Measurements from ENCODE around the gene TTLL10. TPM values are rescaled to one million over a fixed set of nuclear protein-coding genes. Genes with fewer than 3 reads are reported as not detected.

Gene TTLL10
- total RNA-seq, 1 donor from 2014 or later: not detected

- no peaks in the 10 kb centered on the region for H3K4me1 Mint-ChIP-seq (ENCODE audit: low read depth, unreplicated experiment)
- no peak overlapping the region for H3K4me3 Mint-ChIP-seq (ENCODE audit: unreplicated experiment)
- TF ChIP-seq EZH2 (IDR thresholded peaks at IDR 0.05; ENCODE audit: insufficient read depth, low read length) (no peak), CTCF (IDR thresholded peaks at IDR 0.05; ENCODE audit: insufficient read depth, low read depth, low read length) (no peak)
- Histone ChIP-seq H3K36me3 (ENCODE audit: insufficient read depth, low read length) (no peaks in the 10 kb centered on the region), H2AFZ (ENCODE audit: low read depth, low read length) (no peak overlapping the region), H4K20me1 (ENCODE audit: insufficient read depth, low read length) (no peaks in the 10 kb centered on the region), H3K27me3 (ENCODE audit: insufficient read depth, low read length) (peaks cover under 1% of the 10 kb centered on the region), H3K4me3 (ENCODE audit: insufficient read depth, low read depth, low read length) (no peak overlapping the region), H3K4me2 (ENCODE audit: low read length) (no peak overlapping the region), H3K4me1 (ENCODE audit: insufficient read depth, low read length) (no peaks in the 10 kb centered on the region), H3K9ac (ENCODE audit: low read length) (no peak overlapping the region), H3K79me2 (ENCODE audit: insufficient read depth, low read length) (no peaks in the 10 kb centered on the region), H3K9me3 (ENCODE audit: insufficient read depth, low read depth, low read length) (no peaks in the 10 kb centered on the region), H3K27ac (ENCODE audit: low read depth, low read length) (no peak overlapping the region)
- H3K9me3 Mint-ChIP-seq (ENCODE audit: unreplicated experiment): no peaks in the 10 kb centered on the region
- FAIRE-seq (no peak), DNase-seq (ENCODE audit: low read depth) (no peak)
- H3K27ac Mint-ChIP-seq (ENCODE audit: unreplicated experiment): no peak overlapping the region
- no peaks in the 10 kb centered on the region for H3K36me3 Mint-ChIP-seq (ENCODE audit: low read depth, unreplicated experiment)
- H3K27me3 Mint-ChIP-seq (ENCODE audit: low read depth, unreplicated experiment): peaks cover 31% of the 10 kb centered on the region
These were observed 43.2 kb upstream of the TTLL10 start for GRCh38 chr1:1130206-1131120.

GRCh38 chr1:1132042-1132950, 41.4 kb upstream of the TTLL10 start:
- Histone ChIP-seq H3K4me1 (ENCODE audit: insufficient read depth, low read length) (no peaks in the 10 kb centered on the region), H3K4me2 (ENCODE audit: low read length) (no peak overlapping the region), H3K9me3 (ENCODE audit: insufficient read depth, low read depth, low read length) (no peaks in the 10 kb centered on the region), H3K27me3 (ENCODE audit: insufficient read depth, low read length) (peaks cover 5% of the 10 kb centered on the region), H3K27ac (ENCODE audit: low read depth, low read length) (no peak overlapping the region), H4K20me1 (ENCODE audit: insufficient read depth, low read length) (no peaks in the 10 kb centered on the region), H3K9ac (ENCODE audit: low read length) (no peak overlapping the region), H3K4me3 (ENCODE audit: insufficient read depth, low read depth, low read length) (no peak overlapping the region), H3K36me3 (ENCODE audit: insufficient read depth, low read length) (no peaks in the 10 kb centered on the region), H3K79me2 (ENCODE audit: insufficient read depth, low read length) (no peaks in the 10 kb centered on the region), H2AFZ (ENCODE audit: low read depth, low read length) (no peak overlapping the region)
- Mint-ChIP-seq H3K27ac (ENCODE audit: unreplicated experiment) (no peak overlapping the region), H3K9me3 (ENCODE audit: unreplicated experiment) (no peaks in the 10 kb centered on the region), H3K27me3 (ENCODE audit: low read depth, unreplicated experiment) (peaks cover 26% of the 10 kb centered on the region), H3K36me3 (ENCODE audit: low read depth, unreplicated experiment) (no peaks in the 10 kb centered on the region), H3K4me1 (ENCODE audit: low read depth, unreplicated experiment) (no peaks in the 10 kb centered on the region), H3K4me3 (ENCODE audit: unreplicated experiment) (no peak overlapping the region)
- FAIRE-seq (no peak), DNase-seq (ENCODE audit: low read depth) (no peak)
- no peak for TF ChIP-seq EZH2 (IDR thresholded peaks at IDR 0.05; ENCODE audit: insufficient read depth, low read length)
- no peak for TF ChIP-seq CTCF (IDR thresholded peaks at IDR 0.05; ENCODE audit: insufficient read depth, low read depth, low read length)

Data from astrocyte (in vitro differentiated cells and primary cell).